HG03280 (cell line): ENCODE results near the gene DACT3.

Source experiments
- ATAC-seq: cut with Tn5 transposase; IDR thresholded peaks from one replicate; pipeline ENCODE4 v1.9.1; 2021; ENCODE audit warnings: mild to moderate bottlenecking, moderate library complexity; ENCODE audit not compliant: unreplicated experiment

DACT3 gene

GRCh38 chr19:46670813-46671212 lies 9.8 kb upstream of the DACT3 start:
- ATAC-seq = no peak

GRCh38 chr19:46668662-46669061 lies 7.7 kb upstream of the DACT3 start:
- no peak for ATAC-seq

- no peak for ATAC-seq
Observed at GRCh38 chr19:46665072-46665471, 4.1 kb upstream of the DACT3 start.

GRCh38 chr19:46661735-46662592 lies 982 bp upstream of the DACT3 start:
- peak; percentile 26 for ATAC-seq

- no peak for ATAC-seq
Observed at GRCh38 chr19:46660551-46661019, 397 bp downstream of the DACT3 start.

- ATAC-seq = no peak
Observed at GRCh38 chr19:46660008-46660517, 919 bp downstream of the DACT3 start.

- ATAC-seq = no peak
Observed at GRCh38 chr19:46659151-46660007, 1.6 kb downstream of the DACT3 start.

- ATAC-seq = no peak
Observed at GRCh38 chr19:46656541-46656940, 4.4 kb downstream of the DACT3 start.

GRCh38 chr19:46654621-46655152 lies 6.3 kb downstream of the DACT3 start:
- ATAC-seq = no peak

- no peak for ATAC-seq
Observed at GRCh38 chr19:46650445-46650844, 10.5 kb downstream of the DACT3 start.

- ATAC-seq = no peak
Observed at GRCh38 chr19:46648961-46649960, 11.7 kb downstream of the DACT3 start.

- no peak for ATAC-seq
Observed at GRCh38 chr19:46648060-46648960, 12.7 kb downstream of the DACT3 start.

GRCh38 chr19:46646402-46646801 lies 14.6 kb downstream of the DACT3 start:
- no peak for ATAC-seq

- no peak for ATAC-seq
Observed at GRCh38 chr19:46644720-46645119, 16.3 kb downstream of the DACT3 start.

GRCh38 chr19:46640656-46641055 lies 20.3 kb downstream of the DACT3 start:
- no peak for ATAC-seq

GRCh38 chr19:46639358-46640182 lies 21.4 kb downstream of the DACT3 start:
- ATAC-seq = no peak

- no peak for ATAC-seq
Observed at GRCh38 chr19:46637224-46637623, 23.8 kb downstream of the DACT3 start.
